ENCODE data around the gene OR4F6. TPM values are rescaled to one million over a fixed set of nuclear protein-coding genes. Genes with fewer than 3 reads are reported as not detected.
"Not testable (repeated sequence)": the region's sequence is repeated elsewhere in the genome, so short reads cannot be mapped to it uniquely, and the experiment has no call there.

Gene OR4F6
- polyA plus RNA-seq, 1 experiment: not detected

GRCh38 chr15:101773496-101774100 lies 29.7 kb upstream of the OR4F6 start:
- no peak for DNase-seq (ENCODE audit: low read depth, low spot score)
- Histone ChIP-seq H3K27me3 (ENCODE audit: control insufficient read depth, insufficient read depth, low read length) (peaks cover 15% of the 10 kb centered on the region), H3K9me3 (ENCODE audit: control insufficient read depth, insufficient read depth, low read length) (no peaks in the 10 kb centered on the region), H3K4me3 (ENCODE audit: low read depth, low read length) (no peak overlapping the region), H3K27ac (ENCODE audit: low read depth, low read length) (no peak overlapping the region)
- ChIA-PET CTCF (interaction anchor here (0.5 to 0.6 kb wide), 2 partner anchors 21 to 1200 kb away, joined by 3 to 4 read pairs; no protein-coding TSS in a partner anchor), POLR2A (interaction anchor here (0.7 kb wide), 1 partner anchor 407 kb away, joined by 3 read pairs; no protein-coding TSS in a partner anchor)
- no peak for TF ChIP-seq CTCF (IDR thresholded peaks at IDR 0.05; ENCODE audit: low read depth, low read length)

GRCh38 chr15:101775136-101775535 lies 28.2 kb upstream of the OR4F6 start:
- DNase-seq (ENCODE audit: low read depth, low spot score): no peak
- Histone ChIP-seq H3K27me3 (ENCODE audit: control insufficient read depth, insufficient read depth, low read length) (peaks cover 15% of the 10 kb centered on the region), H3K4me3 (ENCODE audit: low read depth, low read length) (no peak overlapping the region), H3K27ac (ENCODE audit: low read depth, low read length) (no peak overlapping the region), H3K9me3 (ENCODE audit: control insufficient read depth, insufficient read depth, low read length) (no peaks in the 10 kb centered on the region)
- TF ChIP-seq CTCF (IDR thresholded peaks at IDR 0.05; ENCODE audit: low read depth, low read length): no peak
- POLR2A ChIA-PET: no interaction called here
- CTCF ChIA-PET: no interaction called here

GRCh38 chr15:101778576-101778975 lies 24.7 kb upstream of the OR4F6 start:
- POLR2A ChIA-PET; H3K9me3 ChIP-seq (ENCODE audit: control insufficient read depth, insufficient read depth, low read length); CTCF ChIA-PET; DNase-seq (ENCODE audit: low read depth, low spot score); H3K27ac ChIP-seq (ENCODE audit: low read depth, low read length); H3K4me3 ChIP-seq (ENCODE audit: low read depth, low read length): not testable (repeated sequence)
- peaks cover 15% of the 10 kb centered on the region for H3K27me3 ChIP-seq (ENCODE audit: control insufficient read depth, insufficient read depth, low read length)

- H3K27me3 ChIP-seq (ENCODE audit: control insufficient read depth, insufficient read depth, low read length); POLR2A ChIA-PET; CTCF ChIA-PET; H3K4me3 ChIP-seq (ENCODE audit: low read depth, low read length); H3K27ac ChIP-seq (ENCODE audit: low read depth, low read length); H3K9me3 ChIP-seq (ENCODE audit: control insufficient read depth, insufficient read depth, low read length): not testable (repeated sequence)
- peak; percentile 26 for DNase-seq (ENCODE audit: low read depth, low spot score)
Observed at GRCh38 chr15:101780225-101780624, 23.1 kb upstream of the OR4F6 start.

GRCh38 chr15:101781928-101782327 lies 21.4 kb upstream of the OR4F6 start:
- ChIA-PET POLR2A (no interaction called here), CTCF (no interaction called here)
- H3K27me3 ChIP-seq (ENCODE audit: control insufficient read depth, insufficient read depth, low read length): peaks cover 5% of the 10 kb centered on the region
- no peak for DNase-seq (ENCODE audit: low read depth, low spot score)
- TF ChIP-seq CTCF (IDR thresholded peaks at IDR 0.05; ENCODE audit: low read depth, low read length): no peak
- H3K27ac ChIP-seq (ENCODE audit: low read depth, low read length): no peak overlapping the region
- peaks cover 3% of the 10 kb centered on the region; the same call in 1 of the 2 replicates for H3K9me3 ChIP-seq (ENCODE audit: control insufficient read depth, insufficient read depth, low read length)
- H3K4me3 ChIP-seq (ENCODE audit: low read depth, low read length): no peak overlapping the region

GRCh38 chr15:101784644-101785043 lies 18.7 kb upstream of the OR4F6 start:
- no peak for TF ChIP-seq CTCF (IDR thresholded peaks at IDR 0.05; ENCODE audit: low read depth, low read length)
- ChIA-PET CTCF (no interaction called here), POLR2A (no interaction called here)
- peaks cover 3% of the 10 kb centered on the region; the same call in 1 of the 2 replicates for H3K9me3 ChIP-seq (ENCODE audit: control insufficient read depth, insufficient read depth, low read length)
- H3K27ac ChIP-seq (ENCODE audit: low read depth, low read length): no peak overlapping the region
- no peak for DNase-seq (ENCODE audit: low read depth, low spot score)
- no peaks in the 10 kb centered on the region for H3K27me3 ChIP-seq (ENCODE audit: control insufficient read depth, insufficient read depth, low read length)
- no peak overlapping the region for H3K4me3 ChIP-seq (ENCODE audit: low read depth, low read length)

- H3K4me3 ChIP-seq (ENCODE audit: low read depth, low read length); H3K9me3 ChIP-seq (ENCODE audit: control insufficient read depth, insufficient read depth, low read length); H3K27me3 ChIP-seq (ENCODE audit: control insufficient read depth, insufficient read depth, low read length); H3K27ac ChIP-seq (ENCODE audit: low read depth, low read length); CTCF ChIA-PET; DNase-seq (ENCODE audit: low read depth, low spot score); POLR2A ChIA-PET: not testable (repeated sequence)
Observed at GRCh38 chr15:101786422-101786821, 16.9 kb upstream of the OR4F6 start.

- CTCF ChIA-PET: interaction anchor here (0.7 kb wide), 1 partner anchor 41 kb away, joined by 4 read pairs; no protein-coding TSS in a partner anchor
- H3K27me3 ChIP-seq (ENCODE audit: control insufficient read depth, insufficient read depth, low read length); POLR2A ChIA-PET; H3K9me3 ChIP-seq (ENCODE audit: control insufficient read depth, insufficient read depth, low read length); DNase-seq (ENCODE audit: low read depth, low spot score); H3K4me3 ChIP-seq (ENCODE audit: low read depth, low read length); H3K27ac ChIP-seq (ENCODE audit: low read depth, low read length): not testable (repeated sequence)
Observed at GRCh38 chr15:101788001-101788400, 15.3 kb upstream of the OR4F6 start.
